Measurements from ENCODE around the gene GNPTAB.
"Not testable (repeated sequence)": the region's sequence is repeated elsewhere in the genome, so short reads cannot be mapped to it uniquely, and the experiment has no call there.

Gene GNPTAB

GRCh38 chr12:101830367-101831325 is at the start of gene GNPTAB:
Gene GNPTAB, minus strand, starts transcription at chr12:101830959. Its CDS starts 284 bp downstream, at chr12:101830675.
- H3K4me3 ChIP-seq (ENCODE audit: low read depth, low read length) = peak within 1 kb of the TSS; percentile 91

- H3K4me3 ChIP-seq (ENCODE audit: low read depth, low read length) = peak overlapping the region; percentile 78
These were observed 47.6 kb upstream of the GNPTAB start for GRCh38 chr12:101878243-101878821.

DNA sequence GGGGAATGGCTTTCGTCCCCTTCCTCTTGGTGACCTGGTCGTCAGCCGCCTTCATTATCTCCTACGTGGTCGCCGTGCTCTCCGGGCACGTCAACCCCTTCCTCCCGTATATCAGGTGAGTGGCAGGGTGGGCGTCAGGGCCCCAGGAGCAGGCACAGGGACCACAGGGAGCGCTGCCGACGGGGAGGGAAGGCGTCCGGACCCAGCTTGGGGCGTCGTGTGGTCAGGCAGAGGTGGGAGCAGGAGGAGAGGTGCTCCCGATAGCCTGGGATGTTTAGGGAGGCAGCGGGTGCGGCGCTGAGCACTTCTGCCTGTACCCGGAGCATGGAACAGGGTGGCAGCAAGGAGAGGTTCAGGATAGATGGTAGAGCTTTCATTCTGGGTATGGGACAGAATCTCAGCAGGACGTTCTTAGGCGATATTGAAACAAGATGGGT is 47.1 kb upstream of the GNPTAB start:
- H3K4me3 ChIP-seq (ENCODE audit: low read depth, low read length) = peak overlapping the region; percentile 78

- H3K4me3 ChIP-seq (ENCODE audit: low read depth, low read length) = peak within 1 kb of the TSS; percentile 78
These were observed 46.4 kb upstream of the GNPTAB start, which contains the start of gene DRAM1 for GRCh38 chr12:101876861-101877805. Gene DRAM1, plus strand, starts transcription at chr12:101877580. Its CDS starts 210 bp downstream, at chr12:101877790.

- H3K4me3 ChIP-seq (ENCODE audit: low read depth, low read length) = no peak overlapping the region
These were observed 45.6 kb upstream of the GNPTAB start for GRCh38 chr12:101876322-101876860.

- H3K4me3 ChIP-seq (ENCODE audit: low read depth, low read length) = no peak overlapping the region
These were observed 44.4 kb upstream of the GNPTAB start for GRCh38 chr12:101875162-101875561.

GRCh38 chr12:101870925-101871324 is 40.2 kb upstream of the GNPTAB start:
- no peak overlapping the region for H3K4me3 ChIP-seq (ENCODE audit: low read depth, low read length)

DNA sequence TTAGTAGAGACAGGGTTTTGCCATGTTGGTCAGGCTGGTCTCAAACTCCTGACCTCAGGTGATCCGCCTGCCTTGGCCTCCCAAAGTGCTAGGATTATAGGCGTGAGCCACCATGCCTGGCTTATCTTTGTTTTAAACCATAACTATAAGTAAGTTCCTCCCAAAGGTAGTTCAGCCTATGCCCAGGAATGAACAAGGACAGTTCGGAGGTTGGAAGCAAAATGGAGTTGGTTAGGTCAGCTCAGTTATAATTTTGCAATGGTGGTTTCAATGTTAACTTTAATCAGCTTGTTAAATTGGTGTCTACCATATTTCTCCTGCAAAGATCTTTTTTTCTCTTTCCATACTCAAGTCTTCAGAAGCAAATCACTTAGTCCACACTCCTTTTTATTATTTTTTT is 36.9 kb upstream of the GNPTAB start:
- not testable (repeated sequence) for H3K4me3 ChIP-seq (ENCODE audit: low read depth, low read length)

DNA sequence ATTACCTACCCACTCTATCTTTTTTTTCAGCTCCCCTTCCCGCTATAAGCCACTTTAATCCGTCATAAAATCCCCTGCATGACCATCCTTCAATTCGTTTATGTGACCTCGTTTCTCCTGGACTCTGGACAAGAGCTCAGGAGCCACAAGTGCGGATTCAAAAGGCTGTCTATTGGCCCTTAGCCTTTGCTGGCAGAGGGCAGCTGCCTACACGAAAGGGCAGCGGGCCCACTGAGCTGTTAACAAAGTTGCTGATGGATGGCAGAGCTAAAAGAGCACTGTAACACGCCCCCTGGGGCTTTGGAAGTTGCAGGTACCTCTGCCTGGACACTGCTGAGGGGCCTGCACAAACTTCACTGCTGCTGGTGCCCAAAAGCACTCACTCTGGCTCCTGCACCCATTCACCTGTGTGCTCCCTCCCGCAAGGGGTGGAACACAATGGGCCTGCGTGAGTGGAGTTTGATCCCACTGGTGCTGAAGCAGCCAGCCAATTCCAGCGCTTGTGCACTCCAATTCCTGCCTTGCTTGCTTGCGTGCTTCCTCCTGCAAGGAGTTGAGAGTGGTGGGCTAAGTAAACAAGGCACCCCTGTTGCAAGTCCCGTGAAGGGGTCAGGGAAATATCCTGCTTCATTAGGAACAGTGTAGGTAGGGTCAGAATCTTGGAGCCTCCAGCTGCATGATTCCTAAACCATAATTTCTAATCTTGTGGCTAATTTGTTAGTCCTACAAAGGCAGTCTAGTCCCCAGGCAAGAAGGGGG is 36.0 kb upstream of the GNPTAB start:
- no peak overlapping the region for H3K4me3 ChIP-seq (ENCODE audit: low read depth, low read length)

- no peak overlapping the region for H3K4me3 ChIP-seq (ENCODE audit: low read depth, low read length)
These were observed 33.2 kb upstream of the GNPTAB start for GRCh38 chr12:101863981-101864380.

- no peak overlapping the region for H3K4me3 ChIP-seq (ENCODE audit: low read depth, low read length)
These were observed 31.5 kb upstream of the GNPTAB start for GRCh38 chr12:101862245-101862644.

GRCh38 chr12:101861688-101862087 is 30.9 kb upstream of the GNPTAB start:
- not testable (repeated sequence) for H3K4me3 ChIP-seq (ENCODE audit: low read depth, low read length)

DNA sequence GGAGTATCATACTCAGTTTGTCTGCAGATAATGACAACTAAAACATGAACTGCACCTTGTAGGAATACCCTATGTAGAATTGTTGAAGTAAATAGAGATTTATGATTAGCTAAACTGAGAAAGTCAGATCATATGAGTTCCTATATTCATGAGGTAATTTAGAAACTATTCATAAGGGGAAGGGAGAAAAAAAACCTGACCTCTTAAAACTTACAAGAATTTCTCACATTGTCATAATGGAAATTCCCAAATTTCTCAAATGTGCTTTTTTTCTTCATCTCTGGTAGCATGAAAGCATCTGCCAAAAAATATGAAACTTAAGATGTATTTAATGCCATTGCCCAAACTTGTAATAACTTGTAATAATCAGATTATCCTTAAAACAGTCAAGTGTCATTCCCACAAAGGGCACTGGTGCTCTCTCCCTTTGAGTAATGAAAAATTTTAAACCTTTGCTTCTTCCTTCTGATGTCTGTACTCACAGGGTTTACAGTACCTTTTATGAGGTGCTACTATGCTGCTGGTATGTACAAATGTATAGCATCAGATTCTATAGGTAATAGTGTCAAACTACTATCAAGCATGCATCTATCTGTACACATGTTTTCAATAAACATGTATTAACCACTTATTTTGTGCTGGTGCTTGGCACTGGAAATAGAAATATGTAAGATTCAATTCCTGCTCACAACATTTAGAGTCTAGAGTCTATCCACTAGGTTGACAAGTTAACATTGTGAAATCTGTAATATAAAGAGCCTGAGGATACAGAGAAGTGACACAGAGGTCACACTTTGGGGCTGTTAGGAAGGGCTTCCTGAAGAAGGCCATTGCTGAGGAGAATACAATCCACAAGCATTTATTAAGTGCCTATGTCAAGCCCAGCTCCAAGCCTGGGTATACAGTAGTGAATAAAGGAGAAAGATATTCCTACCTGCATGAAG is 29.2 kb upstream of the GNPTAB start:
- no peak overlapping the region for H3K4me3 ChIP-seq (ENCODE audit: low read depth, low read length)

DNA sequence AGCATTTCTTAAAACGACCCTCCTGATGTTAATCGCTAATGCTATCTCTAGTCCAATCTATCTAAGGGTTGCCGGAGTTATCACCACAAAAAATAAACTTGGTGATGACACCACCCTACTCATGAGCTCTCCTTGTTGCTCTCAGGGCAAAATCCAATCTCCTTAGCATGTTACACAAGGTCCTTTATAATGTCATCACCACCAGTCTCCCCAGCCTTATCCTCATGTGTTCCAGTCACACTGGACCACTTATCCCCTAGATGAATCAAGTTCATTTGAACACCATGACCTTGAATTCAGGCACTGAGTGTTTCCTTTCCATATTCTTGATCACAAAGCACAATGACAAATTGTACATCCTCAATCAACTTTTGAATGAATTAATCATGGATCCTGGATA is 27.6 kb upstream of the GNPTAB start:
- no peak overlapping the region for H3K4me3 ChIP-seq (ENCODE audit: low read depth, low read length)

- H3K4me3 ChIP-seq (ENCODE audit: low read depth, low read length) = no peak overlapping the region
These were observed 26.3 kb upstream of the GNPTAB start for GRCh38 chr12:101857043-101857558.

GRCh38 chr12:101856614-101857013 is 25.9 kb upstream of the GNPTAB start:
- H3K4me3 ChIP-seq (ENCODE audit: low read depth, low read length) = not testable (repeated sequence)

DNA sequence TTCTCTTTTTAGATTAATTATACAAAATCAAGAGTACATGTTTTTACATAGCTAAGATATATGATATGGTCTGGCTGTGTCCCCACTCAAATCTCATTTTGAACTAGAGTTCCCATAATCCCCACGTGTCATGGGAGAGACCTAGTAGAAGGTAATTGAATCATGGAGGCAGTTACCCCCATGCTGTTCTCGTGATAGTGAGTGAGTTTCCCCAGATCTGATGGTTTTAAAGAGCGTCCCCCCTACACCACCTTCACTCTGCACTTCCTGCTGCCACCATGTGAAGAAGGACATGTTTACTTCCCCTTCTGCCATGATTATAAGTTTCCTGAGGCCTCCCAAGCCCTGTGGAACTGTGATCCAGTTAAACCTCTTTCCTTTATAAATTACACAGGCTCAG is 25.2 kb upstream of the GNPTAB start:
- no peak overlapping the region for H3K4me3 ChIP-seq (ENCODE audit: low read depth, low read length)

- H3K4me3 ChIP-seq (ENCODE audit: low read depth, low read length) = no peak overlapping the region
These were observed 24.7 kb upstream of the GNPTAB start for GRCh38 chr12:101855364-101855884.
